Esophagus mucosa (tissue), 1 donor: ENCODE measurements around the gene FURIN. TPM values are rescaled to one million over a fixed set of nuclear protein-coding genes. Genes with fewer than 3 reads are reported as not detected.
A peak's percentile ranks its signal among the peaks of the same experiment; 100 is the strongest.
"Not testable (repeated sequence)": the region's sequence is repeated elsewhere in the genome, so short reads cannot be mapped to it uniquely, and the experiment has no call there.

ENCODE experiments used
- ATAC-seq: fragments of 200-7000 bp; cut with Tn5 transposase; one replicate; pipeline ENCODE4 v1.9.1; 2020
- total RNA-seq: library from RNA; stranded (reverse); gene quantifications from one replicate; pipeline ENCODE4 v1.2.4, GENCODE V29; 2023
- donor health status: DM: yes; HTN: yes; CAD: no.

The FURIN gene
- total RNA-seq, 1 donor from 2014 or later: 30.6 TPM

GRCh38 chr15:90902840-90903732 is 34.7 kb downstream of the FURIN start, which contains the start of gene MAN2A2:
MAN2A2 (plus strand) TSS chr15:90903302; CDS start chr15:90904208, 906 bp downstream.
- ATAC-seq: peak; percentile 63

- ATAC-seq: peak; percentile 24
These were observed 35.5 kb downstream of the FURIN start for GRCh38 chr15:90903733-90904536.

GRCh38 chr15:90904746-90905145 is 36.4 kb downstream of the FURIN start:
- no peak for ATAC-seq

- ATAC-seq: no peak
These were observed 37.2 kb downstream of the FURIN start for GRCh38 chr15:90905306-90906180.

- no peak for ATAC-seq
These were observed 37.9 kb downstream of the FURIN start for GRCh38 chr15:90906181-90906849.

- no peak for ATAC-seq
These were observed 38.8 kb downstream of the FURIN start for GRCh38 chr15:90907051-90907660.

- no peak for ATAC-seq
These were observed 39.6 kb downstream of the FURIN start for GRCh38 chr15:90907838-90908507.

GRCh38 chr15:90909449-90909848 is 41.1 kb downstream of the FURIN start:
- ATAC-seq: not testable (repeated sequence)

- ATAC-seq: no peak
These were observed 41.6 kb downstream of the FURIN start for GRCh38 chr15:90909976-90910375.

GRCh38 chr15:90910441-90911301 is 42.3 kb downstream of the FURIN start:
- no peak for ATAC-seq

- ATAC-seq: no peak
These were observed 42.9 kb downstream of the FURIN start for GRCh38 chr15:90911302-90911623.

- no peak for ATAC-seq
These were observed 43.8 kb downstream of the FURIN start for GRCh38 chr15:90911906-90912769.

GRCh38 chr15:90912770-90913075 is 44.3 kb downstream of the FURIN start:
- no peak for ATAC-seq

- ATAC-seq: no peak
These were observed 45.1 kb downstream of the FURIN start for GRCh38 chr15:90913398-90913944.

GRCh38 chr15:90914305-90915080 is 46.1 kb downstream of the FURIN start:
- no peak for ATAC-seq

- peak; percentile 65 for ATAC-seq
These were observed 46.9 kb downstream of the FURIN start for GRCh38 chr15:90915216-90915807.

GRCh38 chr15:90915808-90916440 is 47.5 kb downstream of the FURIN start:
- peak; percentile 24 for ATAC-seq
